HL-60 (cell line): Measurements from ENCODE around the gene ZNF141.

ENCODE experiments used
- CTCF ChIP-seq: IDR thresholded peaks from one replicate; pipeline ENCODE4 v1.5.1; 2011; ENCODE audit warnings: low read length, control low read depth, inconsistent platforms; ENCODE audit not compliant: insufficient read depth
- POLR2AphosphoS5 ChIP-seq: IDR thresholded peaks from 2 replicates; pipeline ENCODE4 v1.6.1; 2012; ENCODE audit warnings: low read depth

GRCh38 chr4:309807-310206 is 27.8 kb upstream of the ZNF141 start:
- TF ChIP-seq CTCF, result no peak
- no peak for TF ChIP-seq POLR2AphosphoS5
